Ishikawa (cell line): ENCODE results near the gene SPATC1L.

Source experiments
- CEBPB ChIP-seq: IDR thresholded peaks from 2 replicates; pipeline ENCODE4 v1.6.1; 2012
- EP300 ChIP-seq: IDR thresholded peaks from 2 replicates; pipeline ENCODE4 v1.6.1; 2012; ENCODE audit warnings: borderline replicate concordance

- TF ChIP-seq CEBPB (no peak), EP300 (no peak)
These were observed 24.8 kb upstream of the SPATC1L start for GRCh38 chr21:46208761-46209721.
